GM12864 (cell line): Measurements from ENCODE around the gene CCL17.

Source experiments
- DNase-seq: peaks from one replicate; pipeline ENCODE4 v3.0.0-alpha.2; 2011; ENCODE audit warnings: low read depth
- H3K4me3 ChIP-seq: 2 replicates; pipeline ENCODE4 v1.5.1; 2011; ENCODE audit warnings: mild to moderate bottlenecking, low read depth, low read length, control low read depth
- TF ChIP-seq, protein P1 (sequence below): IDR thresholded peaks from 2 replicates; pipeline ENCODE4 v1.5.1; 2011; ENCODE audit warnings: low read depth, mild to moderate bottlenecking, moderate library complexity, low read length, control low read depth, inconsistent platforms; ENCODE audit errors: missing control alignments

The CCL17 gene

DNA sequence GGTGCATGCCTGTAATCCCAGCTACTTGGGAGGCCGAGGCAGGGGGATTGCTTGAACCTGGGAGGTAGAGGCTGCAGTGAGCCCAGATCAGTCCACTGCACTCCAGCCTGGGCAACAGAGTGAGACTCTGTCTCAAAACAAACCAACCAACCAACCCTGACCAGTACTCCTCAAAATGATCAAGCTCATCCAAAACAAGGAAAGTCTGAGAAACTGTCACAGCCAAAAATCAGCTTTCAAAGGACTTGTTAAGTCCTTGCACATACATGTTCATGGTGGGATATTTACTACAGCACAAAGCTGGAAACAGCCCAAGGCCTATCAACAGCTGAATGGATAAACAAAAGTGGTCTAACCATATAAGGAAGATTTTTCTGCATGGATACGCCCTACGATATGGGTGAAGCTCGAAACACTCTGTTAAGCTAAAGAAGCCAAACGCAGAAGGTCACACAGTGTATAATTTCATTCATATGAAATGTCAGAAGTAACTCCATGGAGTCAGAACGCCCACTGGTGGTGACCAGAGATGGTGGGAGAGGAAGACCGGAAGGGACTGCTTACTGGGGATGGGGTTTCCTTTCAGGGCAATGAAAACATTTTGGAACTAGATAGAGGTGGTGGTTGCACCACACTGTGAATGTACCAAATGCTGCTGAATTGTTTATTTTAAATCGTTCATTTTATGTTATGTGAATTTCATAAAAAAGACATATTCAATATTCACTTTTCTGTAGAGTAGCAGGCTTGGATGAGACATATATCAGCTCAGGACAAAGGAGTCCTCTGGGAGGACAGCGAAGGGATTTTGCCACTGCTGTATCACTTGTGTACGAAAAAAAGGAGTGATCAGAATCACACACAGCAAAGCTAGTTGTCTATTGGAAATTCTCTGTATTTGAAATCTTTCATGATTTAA lies 17.7 kb downstream of the CCL17 start:
- no peak overlapping the region for H3K4me3 ChIP-seq
- DNase-seq = no peak
- TF ChIP-seq, protein P1, sequence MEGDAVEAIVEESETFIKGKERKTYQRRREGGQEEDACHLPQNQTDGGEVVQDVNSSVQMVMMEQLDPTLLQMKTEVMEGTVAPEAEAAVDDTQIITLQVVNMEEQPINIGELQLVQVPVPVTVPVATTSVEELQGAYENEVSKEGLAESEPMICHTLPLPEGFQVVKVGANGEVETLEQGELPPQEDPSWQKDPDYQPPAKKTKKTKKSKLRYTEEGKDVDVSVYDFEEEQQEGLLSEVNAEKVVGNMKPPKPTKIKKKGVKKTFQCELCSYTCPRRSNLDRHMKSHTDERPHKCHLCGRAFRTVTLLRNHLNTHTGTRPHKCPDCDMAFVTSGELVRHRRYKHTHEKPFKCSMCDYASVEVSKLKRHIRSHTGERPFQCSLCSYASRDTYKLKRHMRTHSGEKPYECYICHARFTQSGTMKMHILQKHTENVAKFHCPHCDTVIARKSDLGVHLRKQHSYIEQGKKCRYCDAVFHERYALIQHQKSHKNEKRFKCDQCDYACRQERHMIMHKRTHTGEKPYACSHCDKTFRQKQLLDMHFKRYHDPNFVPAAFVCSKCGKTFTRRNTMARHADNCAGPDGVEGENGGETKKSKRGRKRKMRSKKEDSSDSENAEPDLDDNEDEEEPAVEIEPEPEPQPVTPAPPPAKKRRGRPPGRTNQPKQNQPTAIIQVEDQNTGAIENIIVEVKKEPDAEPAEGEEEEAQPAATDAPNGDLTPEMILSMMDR = peak; percentile 53

DNA sequence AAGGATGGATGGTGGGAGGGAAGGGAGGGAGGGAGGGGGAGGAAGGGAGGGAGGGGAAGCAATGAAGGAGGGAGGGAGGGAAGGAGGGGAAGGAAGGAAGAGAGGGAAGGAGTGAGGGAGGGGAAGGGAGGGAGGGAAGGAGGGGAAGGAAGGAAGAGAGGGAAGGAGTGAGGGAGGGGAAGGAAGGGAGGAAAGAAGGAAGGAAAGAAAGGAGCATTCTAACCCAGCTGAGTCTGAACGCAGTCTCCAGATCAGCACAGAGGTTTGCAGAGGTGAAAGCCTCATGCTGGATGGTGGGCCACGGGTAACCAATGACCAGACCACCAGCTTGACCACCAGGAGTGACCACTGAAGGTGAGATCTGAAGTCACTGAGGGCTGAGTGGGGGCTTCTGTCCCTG lies 18.6 kb downstream of the CCL17 start:
- TF ChIP-seq, protein P1 = no peak
- no peak overlapping the region for H3K4me3 ChIP-seq
- DNase-seq = no peak

GRCh38 chr16:57424583-57424982 lies 20.0 kb downstream of the CCL17 start:
- TF ChIP-seq, protein P1 = no peak
- no peak for DNase-seq
- no peak overlapping the region for H3K4me3 ChIP-seq

DNA sequence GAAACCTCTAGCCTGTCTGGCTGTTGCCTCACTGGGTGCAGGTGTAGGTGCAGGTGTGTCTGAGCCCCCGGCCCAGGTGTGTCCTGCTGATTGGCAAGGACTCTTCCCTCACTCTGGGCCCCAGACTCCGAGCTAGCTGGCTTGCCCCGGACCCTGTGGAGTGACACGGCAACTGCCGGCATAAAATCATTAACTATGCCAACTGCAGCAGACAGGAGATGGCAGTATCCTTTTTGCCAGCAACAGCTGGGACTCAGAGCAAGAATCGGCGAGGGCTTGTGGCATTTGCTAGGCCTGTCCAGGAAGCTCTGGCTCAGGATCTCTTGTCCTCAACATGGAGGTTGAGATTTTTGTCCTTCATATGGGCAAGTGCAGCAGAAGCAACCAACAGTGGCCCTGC lies 21.8 kb downstream of the CCL17 start:
- H3K4me3 ChIP-seq = no peak overlapping the region
- TF ChIP-seq, protein P1 = no peak

GRCh38 chr16:57427307-57427706 lies 22.7 kb downstream of the CCL17 start:
- TF ChIP-seq, protein P1 = no peak
- DNase-seq = no peak
- no peak overlapping the region for H3K4me3 ChIP-seq

More for the DNA sequence above, 21.8 kb downstream of the CCL17 start:
- no peak for DNase-seq

- TF ChIP-seq, protein P1 = no peak
- no peak overlapping the region for H3K4me3 ChIP-seq
- DNase-seq = no peak
These were observed 23.3 kb downstream of the CCL17 start for GRCh38 chr16:57427824-57428223.

- TF ChIP-seq, protein P1 = no peak
- no peak overlapping the region for H3K4me3 ChIP-seq
- DNase-seq = no peak
These were observed 26.4 kb downstream of the CCL17 start for GRCh38 chr16:57430955-57431354.
